Urinary bladder (tissue), 4 donors: ENCODE data around the gene HAUS2. TPM values are rescaled to one million over a fixed set of nuclear protein-coding genes. Genes with fewer than 3 reads are reported as not detected.
"Not testable (repeated sequence)": the region's sequence is repeated elsewhere in the genome, so short reads cannot be mapped to it uniquely, and the experiment has no call there.

Source experiments
- DNase-seq: peaks from one replicate; pipeline ENCODE4 v3.0.0-alpha.2; 2015; ENCODE audit errors: extremely low spot score
- H3K27ac ChIP-seq: one replicate; pipeline ENCODE4 v1.5.1; 2013; ENCODE audit warnings: low read depth, mild to moderate bottlenecking, moderate library complexity
- H3K36me3 ChIP-seq: one replicate; pipeline ENCODE4 v1.6.1; 2013; ENCODE audit warnings: mild to moderate bottlenecking, moderate library complexity; ENCODE audit not compliant: insufficient read depth
- H3K4me1 ChIP-seq: one replicate; pipeline ENCODE4 v1.6.1; 2013; ENCODE audit warnings: mild to moderate bottlenecking, moderate library complexity; ENCODE audit not compliant: insufficient read depth
- H3K4me3 ChIP-seq: one replicate; pipeline ENCODE4 v1.5.1; 2013; ENCODE audit warnings: low read depth, low read length
- WGBS: extraction: QIAGEN DNeasy Blood & Tissue Kit; methylation state at CpG from one replicate; pipeline ENCODE4 v1.1.7; 2013; 5-methylcytosine and 5-hydroxymethylcytosine counted together
- polyA plus RNA-seq: library from polyadenylated mRNA; stranded (reverse); fragments of 200-250 nt; gene quantifications from one replicate; pipeline ENCODE4 v1.2.3, GENCODE V29; 2013
- total RNA-seq: library from RNA; depleted of rRNA; stranded (reverse); fragments of >200 nt; gene quantifications from one replicate; pipeline ENCODE4 v1.2.3, GENCODE V29; 2014
- donor health status: healthy with polysubstance abuse.
- donor health status: healthy.

HAUS2 gene
- total and polyA plus RNA-seq, 2 donors = 12.5 to 33.5 TPM

DNA sequence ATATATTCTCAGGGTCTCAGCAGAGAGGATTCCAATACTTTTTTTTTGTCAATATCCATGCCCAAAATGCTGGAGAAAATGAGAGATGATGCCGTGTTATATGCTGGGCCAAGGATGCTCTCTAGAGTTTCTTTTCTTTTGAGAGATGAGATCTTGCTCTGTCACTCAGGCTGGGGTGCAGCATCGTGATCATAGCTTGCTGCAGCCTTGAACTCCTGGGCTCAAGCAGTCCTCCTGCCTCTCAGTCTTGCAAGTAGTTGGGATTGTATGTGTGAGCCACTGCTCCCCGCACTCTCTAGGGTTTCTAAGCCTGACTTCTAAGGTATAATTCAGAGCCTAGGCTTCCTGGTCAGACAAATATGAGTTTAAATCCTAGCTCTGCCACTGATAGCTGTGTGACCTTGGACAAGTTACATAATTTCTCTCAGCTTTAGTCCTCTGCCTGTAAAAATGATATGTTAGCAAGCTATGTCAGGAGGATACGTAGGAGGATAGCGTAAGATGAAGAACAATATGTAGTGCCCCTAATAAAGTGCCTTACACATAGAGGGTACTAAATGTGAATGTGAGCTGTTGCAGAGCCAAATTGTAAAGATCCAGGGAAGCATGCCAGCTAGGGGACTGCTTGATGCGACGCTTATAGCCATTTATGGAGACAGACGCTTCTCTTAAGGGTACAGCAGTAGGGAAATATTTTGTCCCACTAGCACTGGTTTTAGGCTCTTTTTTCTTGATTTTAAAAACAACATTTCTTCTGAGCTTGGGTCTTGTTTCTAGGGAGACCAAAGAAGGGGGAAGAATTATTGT, 34.1 kb downstream of the HAUS2 start:
- no peak overlapping the region for H3K27ac ChIP-seq
- DNase-seq = no peak
- no peaks in the 10 kb centered on the region for H3K36me3 ChIP-seq
- no peaks in the 10 kb centered on the region for H3K4me1 ChIP-seq
- WGBS = 48% methylated on average over 8 of the region's 8 CpGs
- no peak overlapping the region for H3K4me3 ChIP-seq

DNA sequence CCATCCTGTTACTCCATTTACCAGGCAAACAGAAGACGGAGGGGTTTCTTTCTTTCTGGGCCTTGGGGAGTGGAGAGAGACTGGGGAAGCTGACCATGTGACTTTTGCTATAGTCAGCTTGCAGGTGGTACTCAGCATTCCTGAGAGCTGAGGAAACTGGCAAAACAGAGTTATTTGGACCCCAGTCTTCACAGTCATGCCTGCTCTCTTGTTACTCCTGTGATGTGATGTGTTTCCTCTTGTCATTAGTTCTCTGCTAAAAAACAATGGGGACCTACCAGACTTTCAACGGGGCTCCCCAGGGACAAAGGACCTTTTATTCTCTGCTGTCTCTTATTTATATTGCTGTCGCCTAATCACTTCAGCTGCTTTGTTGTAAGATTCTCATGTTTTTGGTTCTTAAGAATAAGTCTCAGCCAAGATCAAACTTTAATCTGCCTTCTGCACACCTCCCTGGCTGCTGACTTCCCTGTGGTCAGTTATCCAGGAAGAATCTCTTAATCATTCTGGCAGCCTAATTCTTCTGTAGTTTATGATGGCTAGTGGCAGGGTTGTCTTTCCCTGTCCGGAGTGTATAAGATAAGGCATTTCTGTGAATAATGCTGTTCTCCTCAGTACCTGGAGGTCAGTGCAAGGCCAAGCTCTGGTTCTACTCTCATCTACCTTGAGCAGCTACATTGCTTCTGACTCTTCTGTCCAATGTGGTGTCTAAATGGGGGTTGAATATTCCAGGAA, 35.6 kb downstream of the HAUS2 start:
- Histone ChIP-seq H3K27ac (no peak overlapping the region), H3K36me3 (no peaks in the 10 kb centered on the region), H3K4me3 (no peak overlapping the region), H3K4me1 (no peaks in the 10 kb centered on the region)
- 30% methylated on average over 4 of the region's 4 CpGs for WGBS
- DNase-seq = no peak

DNA sequence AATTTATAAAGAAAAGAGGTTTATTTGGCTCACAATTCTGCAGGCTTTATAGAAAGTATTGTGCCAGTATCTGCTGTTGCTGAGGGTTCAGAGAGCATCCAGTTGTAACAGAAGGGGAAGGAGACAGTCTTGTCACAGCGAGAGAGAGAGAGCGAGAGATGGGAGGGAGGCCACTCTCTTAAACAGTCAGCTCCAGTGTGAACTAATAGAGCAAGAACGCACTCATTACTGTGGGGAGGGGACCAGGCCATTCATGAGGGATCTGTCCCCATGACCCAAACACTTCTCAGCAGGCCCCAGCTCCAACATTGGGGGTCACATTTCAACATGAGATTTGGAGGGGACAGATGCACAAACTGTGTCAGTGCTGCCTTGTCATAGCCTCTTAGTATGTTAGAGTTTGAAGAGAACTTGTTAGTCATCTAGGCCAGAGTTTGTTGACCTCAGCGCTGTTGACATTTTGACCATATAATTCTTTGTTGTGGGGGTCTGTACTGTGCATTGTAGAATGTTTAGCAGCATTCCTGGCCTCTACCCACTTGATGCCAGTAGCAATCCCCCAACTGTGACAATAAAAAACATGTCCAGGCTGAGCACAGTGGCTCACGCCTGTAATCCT, 42.1 kb downstream of the HAUS2 start:
- DNase-seq = no peak
- Histone ChIP-seq H3K4me3 (no peak overlapping the region), H3K27ac (no peak overlapping the region), H3K36me3 (no peaks in the 10 kb centered on the region), H3K4me1 (no peaks in the 10 kb centered on the region)
- WGBS = 90% methylated on average over 5 of the region's 5 CpGs

DNA sequence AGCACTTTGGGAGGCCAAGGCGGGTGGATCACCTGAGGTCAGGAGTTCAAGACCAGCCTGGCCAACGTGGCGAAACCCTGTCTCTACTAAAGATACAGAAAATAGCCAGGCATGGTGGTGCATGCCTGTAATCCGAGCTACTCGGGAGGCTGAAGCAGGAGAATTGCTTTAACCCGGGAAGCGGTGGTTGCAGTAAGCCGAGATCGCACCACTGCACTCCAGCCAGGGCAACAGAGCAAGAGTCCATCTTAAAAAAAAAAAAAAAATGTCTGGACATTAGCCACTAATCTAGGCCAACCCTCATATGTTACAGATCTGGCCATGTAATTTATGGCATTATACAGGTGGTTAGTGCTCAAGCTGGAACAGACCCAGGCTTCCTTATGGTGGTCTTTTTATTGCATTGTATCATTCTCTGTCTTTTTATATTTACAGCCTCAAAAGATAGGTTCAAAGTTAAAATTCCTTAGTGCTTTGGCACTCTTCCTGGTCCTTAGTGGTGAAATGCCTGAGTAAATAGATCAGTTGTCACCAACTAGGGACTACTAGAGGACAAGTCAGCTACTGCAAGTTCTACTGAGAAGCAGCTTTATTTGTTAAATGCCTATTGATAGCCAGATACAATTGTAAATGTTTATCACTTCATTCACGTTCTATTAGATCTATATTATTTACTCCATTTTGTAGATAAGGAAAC, 42.7 kb downstream of the HAUS2 start:
- Histone ChIP-seq H3K4me3 (no peak overlapping the region), H3K36me3 (no peaks in the 10 kb centered on the region), H3K4me1 (no peaks in the 10 kb centered on the region), H3K27ac (no peak overlapping the region)
- 79% methylated on average over 10 of the region's 10 CpGs for WGBS
- no peak for DNase-seq

DNA sequence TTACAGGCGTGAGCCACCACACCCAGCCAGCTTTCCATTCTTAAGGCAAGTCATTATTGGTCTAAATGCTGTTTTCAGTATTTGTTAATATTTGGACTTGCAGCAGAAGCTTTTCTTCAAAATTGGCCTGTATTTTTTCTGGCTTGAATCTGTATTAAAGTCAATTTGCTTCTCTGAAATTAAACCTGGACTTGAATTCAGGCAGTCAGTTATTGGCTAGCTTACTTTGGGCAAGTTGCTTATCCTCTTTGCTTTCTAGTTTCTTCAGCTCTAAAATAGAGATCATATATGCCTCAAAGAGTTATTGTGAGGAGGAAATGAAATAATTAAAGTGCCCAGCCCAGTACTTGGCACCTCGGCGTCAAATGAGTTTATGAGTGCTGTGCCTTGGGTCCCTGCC, 44.1 kb downstream of the HAUS2 start:
- Histone ChIP-seq H3K4me1 (no peaks in the 10 kb centered on the region), H3K36me3 (no peaks in the 10 kb centered on the region), H3K4me3 (no peak overlapping the region), H3K27ac (peak overlapping the region; percentile 56)
- WGBS = 70% methylated on average over 3 of the region's 3 CpGs
- no peak for DNase-seq

DNA sequence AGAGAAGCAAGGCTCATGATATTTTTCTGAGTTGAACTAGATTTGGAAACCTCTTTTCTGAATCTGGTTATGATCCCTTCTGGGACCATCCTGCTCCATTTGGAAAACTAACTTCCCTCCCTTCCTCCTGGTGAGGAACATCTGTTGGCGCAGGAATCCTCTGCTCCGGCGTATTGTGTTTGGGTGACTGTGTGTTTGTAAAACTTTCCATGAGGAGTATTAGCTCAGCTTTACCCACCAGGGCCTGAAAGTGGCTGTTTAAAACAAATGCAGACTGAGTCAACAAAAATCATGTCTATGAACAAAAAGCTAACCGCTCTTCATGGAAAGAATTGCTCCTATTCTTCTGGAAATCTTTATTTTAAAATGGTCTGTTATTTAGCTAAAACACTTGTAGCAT, 44.5 kb downstream of the HAUS2 start:
- H3K4me1 ChIP-seq = no peaks in the 10 kb centered on the region
- 34% methylated on average over 4 of the region's 4 CpGs for WGBS

DNA sequence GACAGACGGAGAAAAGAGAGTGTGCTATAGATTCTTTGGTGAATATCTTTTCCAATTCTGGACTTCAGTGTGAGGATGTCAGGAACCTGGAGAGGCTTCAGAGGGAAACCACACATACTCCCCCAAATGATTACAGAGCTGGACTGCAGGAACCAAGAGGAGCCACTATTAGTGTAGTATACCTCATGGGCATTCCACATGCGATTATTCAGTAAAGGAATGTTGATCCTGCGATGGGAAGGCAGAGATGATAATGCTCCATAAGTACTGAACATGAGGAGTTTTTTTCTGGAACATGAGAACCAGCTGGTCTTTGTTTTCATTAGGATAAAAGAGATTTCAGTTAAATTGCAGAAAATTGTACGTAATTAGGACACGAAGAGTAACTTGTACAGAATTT, 45.5 kb downstream of the HAUS2 start:
- H3K27ac ChIP-seq = peak overlapping the region; percentile 85
- no peaks in the 10 kb centered on the region for H3K36me3 ChIP-seq
- H3K4me3 ChIP-seq = no peak overlapping the region
- 57% methylated on average over 5 of the region's 5 CpGs for WGBS
- DNase-seq = no peak
- H3K4me1 ChIP-seq = no peaks in the 10 kb centered on the region

More for the DNA sequence above, 44.5 kb downstream of the HAUS2 start:
- Histone ChIP-seq H3K27ac (peak overlapping the region; percentile 56), H3K4me3 (no peak overlapping the region), H3K36me3 (no peaks in the 10 kb centered on the region)
- DNase-seq = no peak

DNA sequence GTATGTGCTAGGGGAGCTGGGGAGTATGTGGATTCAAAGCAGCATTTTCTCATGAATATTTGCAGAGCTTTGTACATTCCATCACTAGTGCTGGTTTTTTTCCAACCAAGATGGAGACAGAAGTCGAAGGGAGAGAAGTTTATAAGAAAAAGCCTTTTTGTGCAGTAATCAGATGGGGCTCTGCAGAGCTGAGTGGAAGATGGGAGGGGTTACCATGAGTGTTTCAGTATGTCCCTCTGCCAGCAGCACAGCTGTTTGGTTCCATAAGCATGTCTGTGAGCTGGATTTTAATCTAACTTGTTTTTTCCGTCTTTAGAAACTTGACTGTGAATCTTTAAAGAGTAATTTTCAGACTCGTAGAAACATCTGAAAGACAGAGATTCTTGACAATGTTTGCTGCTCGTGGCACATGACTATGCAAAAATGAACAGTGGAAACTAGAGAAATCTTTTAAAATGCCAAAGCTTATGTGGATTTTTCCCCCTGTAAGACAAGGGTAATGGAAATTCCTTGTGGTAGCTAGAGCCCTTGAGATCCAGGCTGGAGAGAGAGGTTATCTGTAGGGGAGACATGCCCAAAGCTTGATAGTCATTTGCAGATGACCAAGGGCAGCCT, 47.1 kb downstream of the HAUS2 start:
- peak; percentile 51 for DNase-seq
- 24% methylated on average over 4 of the region's 4 CpGs for WGBS
- H3K4me1 ChIP-seq = no peaks in the 10 kb centered on the region
- peak overlapping the region; percentile 57 for H3K27ac ChIP-seq
- no peaks in the 10 kb centered on the region for H3K36me3 ChIP-seq
- no peak overlapping the region for H3K4me3 ChIP-seq

DNA sequence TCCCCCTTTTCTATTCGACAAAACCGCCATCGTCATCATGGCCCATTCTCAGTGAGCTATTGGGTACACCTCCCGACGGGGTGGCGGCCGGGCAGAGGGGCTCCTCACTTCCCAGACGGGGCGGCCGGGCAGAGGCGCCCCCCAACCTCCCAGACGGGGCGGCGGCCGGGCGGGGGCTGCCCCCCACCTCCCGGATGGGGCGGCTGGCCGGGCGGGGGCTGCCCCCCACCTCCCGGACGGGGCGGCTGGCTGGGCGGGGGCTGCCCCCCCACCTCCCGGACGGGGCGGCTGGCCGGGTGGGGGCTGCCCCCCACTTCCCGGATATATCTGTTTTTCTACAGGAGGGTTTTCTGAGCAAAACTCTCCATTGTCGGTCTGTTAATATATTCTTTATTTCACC, 52.7 kb downstream of the HAUS2 start:
- 95% methylated on average over 30 of the region's 30 CpGs for WGBS
- H3K36me3 ChIP-seq = not testable (repeated sequence)

DNA sequence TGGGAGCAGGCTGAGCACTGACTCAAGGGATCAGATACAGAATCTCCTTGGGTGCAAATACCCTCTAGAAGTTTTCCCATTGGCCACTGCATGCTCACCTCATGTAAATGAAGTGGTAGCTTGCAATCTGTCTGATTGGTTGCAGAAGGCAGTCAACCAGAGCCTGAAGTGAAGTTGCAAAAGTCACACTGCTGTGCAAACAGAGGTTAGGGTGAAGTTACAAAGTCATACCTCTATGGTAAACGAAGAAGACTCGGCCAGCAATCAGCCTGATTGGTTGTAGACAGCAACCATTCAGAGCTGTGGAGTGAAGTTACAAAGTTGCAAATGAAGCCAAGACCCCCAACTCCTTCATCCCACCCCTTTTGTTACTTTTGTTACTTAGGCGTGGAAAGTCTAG, 53.9 kb downstream of the HAUS2 start:
- Histone ChIP-seq H3K4me1 (no peaks in the 10 kb centered on the region), H3K27ac (no peak overlapping the region), H3K4me3 (no peak overlapping the region), H3K36me3 (no peaks in the 10 kb centered on the region)
- DNase-seq = no peak
- 90% methylated on average over 3 of the region's 3 CpGs for WGBS

More for the DNA sequence above, 52.7 kb downstream of the HAUS2 start:
- not testable (repeated sequence) for H3K4me1 ChIP-seq, H3K4me3 ChIP-seq, H3K27ac ChIP-seq, DNase-seq

DNA sequence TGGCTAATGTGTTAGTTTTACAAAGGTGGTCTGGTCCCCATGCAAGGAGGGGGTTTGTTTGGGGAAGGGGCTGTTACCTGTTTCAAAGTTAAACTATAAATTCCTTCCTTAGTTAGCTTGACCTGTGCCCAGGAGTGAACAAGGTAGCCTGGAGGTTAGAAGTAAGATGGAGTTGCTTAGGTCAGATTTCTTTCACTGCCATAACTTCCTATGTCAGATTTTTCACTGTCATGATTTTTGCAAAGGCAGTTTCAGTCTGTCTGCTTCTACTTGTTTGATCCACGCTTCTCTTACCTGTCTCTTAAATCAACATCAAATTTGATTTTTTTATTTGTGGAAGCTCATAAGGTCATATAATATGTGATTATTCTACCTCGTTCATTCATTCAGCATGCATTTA, 55.3 kb downstream of the HAUS2 start:
- Histone ChIP-seq H3K36me3 (no peaks in the 10 kb centered on the region), H3K4me1 (no peaks in the 10 kb centered on the region), H3K27ac (no peak overlapping the region), H3K4me3 (no peak overlapping the region)
- no peak for DNase-seq
- WGBS = 81% methylated on average over 2 of the region's 2 CpGs

DNA sequence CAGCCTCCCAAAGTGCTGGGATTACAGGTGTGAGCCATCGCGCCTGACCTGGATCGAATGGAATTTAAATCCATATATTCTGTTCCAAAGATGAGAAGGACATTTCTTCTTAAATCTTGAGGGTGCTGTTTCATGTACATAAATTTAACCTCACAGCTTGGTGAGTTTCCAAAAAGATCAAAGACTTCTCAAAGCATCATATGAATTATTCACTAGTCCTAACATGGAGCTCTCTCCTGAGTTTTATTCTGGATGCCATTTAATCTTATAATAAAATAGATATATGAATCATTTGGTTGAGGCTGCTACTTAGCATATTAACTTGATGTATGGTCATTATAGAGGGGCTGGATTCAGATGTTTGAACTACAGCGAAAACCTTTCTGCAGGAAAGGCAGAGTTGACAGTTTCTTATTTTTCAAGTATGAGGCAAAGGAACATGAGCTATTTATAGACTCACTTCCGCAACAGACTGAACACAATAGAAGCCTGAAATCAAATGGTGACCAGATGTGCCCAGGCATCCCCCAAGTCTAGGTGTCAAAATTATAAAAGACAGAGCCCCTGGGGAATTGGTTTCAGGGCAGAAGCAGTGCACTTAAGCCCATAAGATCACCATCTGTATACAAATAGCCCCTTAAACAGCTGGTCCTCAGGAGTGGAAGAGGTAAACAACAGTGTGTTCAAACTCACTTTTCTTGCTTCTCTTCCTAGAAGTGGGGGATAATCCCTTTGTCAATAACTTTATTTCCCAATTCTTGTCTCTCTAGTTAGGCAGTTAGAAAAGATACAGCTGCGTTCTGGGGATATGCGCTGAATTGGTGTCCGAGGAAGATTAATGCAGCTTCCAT, 56.5 kb downstream of the HAUS2 start:
- no peaks in the 10 kb centered on the region for H3K4me1 ChIP-seq
- H3K4me3 ChIP-seq = no peak overlapping the region
- DNase-seq = no peak
- WGBS = 54% methylated on average over 8 of the region's 8 CpGs
- no peak overlapping the region for H3K27ac ChIP-seq
- H3K36me3 ChIP-seq = no peaks in the 10 kb centered on the region
